ENCODE data around the gene CHAF1B. TPM values are rescaled to one million over a fixed set of nuclear protein-coding genes. Genes with fewer than 3 reads are reported as not detected.

Gene CHAF1B
- total RNA-seq, 1 donor from 2014 or later, result 1.1 TPM

- no peak overlapping the region for H3K4me3 ChIP-seq (ENCODE audit: low read depth, low read length)
- TF ChIP-seq, protein P1, sequence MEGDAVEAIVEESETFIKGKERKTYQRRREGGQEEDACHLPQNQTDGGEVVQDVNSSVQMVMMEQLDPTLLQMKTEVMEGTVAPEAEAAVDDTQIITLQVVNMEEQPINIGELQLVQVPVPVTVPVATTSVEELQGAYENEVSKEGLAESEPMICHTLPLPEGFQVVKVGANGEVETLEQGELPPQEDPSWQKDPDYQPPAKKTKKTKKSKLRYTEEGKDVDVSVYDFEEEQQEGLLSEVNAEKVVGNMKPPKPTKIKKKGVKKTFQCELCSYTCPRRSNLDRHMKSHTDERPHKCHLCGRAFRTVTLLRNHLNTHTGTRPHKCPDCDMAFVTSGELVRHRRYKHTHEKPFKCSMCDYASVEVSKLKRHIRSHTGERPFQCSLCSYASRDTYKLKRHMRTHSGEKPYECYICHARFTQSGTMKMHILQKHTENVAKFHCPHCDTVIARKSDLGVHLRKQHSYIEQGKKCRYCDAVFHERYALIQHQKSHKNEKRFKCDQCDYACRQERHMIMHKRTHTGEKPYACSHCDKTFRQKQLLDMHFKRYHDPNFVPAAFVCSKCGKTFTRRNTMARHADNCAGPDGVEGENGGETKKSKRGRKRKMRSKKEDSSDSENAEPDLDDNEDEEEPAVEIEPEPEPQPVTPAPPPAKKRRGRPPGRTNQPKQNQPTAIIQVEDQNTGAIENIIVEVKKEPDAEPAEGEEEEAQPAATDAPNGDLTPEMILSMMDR (IDR thresholded peaks at IDR 0.05; ENCODE audit: insufficient read depth, low read length, severe bottlenecking), result no peak
- DNase-seq (ENCODE audit: low read depth), result no peak
- no peak for FAIRE-seq
- no peaks in the 10 kb centered on the region for H3K36me3 ChIP-seq (ENCODE audit: control insufficient read depth, insufficient read depth, low read length)
- no peaks in the 10 kb centered on the region for H3K27me3 ChIP-seq (ENCODE audit: control insufficient read depth, insufficient read depth, low read length)
These were observed 80.3 kb downstream of the CHAF1B start for GRCh38 chr21:36465478-36465877.

DNA sequence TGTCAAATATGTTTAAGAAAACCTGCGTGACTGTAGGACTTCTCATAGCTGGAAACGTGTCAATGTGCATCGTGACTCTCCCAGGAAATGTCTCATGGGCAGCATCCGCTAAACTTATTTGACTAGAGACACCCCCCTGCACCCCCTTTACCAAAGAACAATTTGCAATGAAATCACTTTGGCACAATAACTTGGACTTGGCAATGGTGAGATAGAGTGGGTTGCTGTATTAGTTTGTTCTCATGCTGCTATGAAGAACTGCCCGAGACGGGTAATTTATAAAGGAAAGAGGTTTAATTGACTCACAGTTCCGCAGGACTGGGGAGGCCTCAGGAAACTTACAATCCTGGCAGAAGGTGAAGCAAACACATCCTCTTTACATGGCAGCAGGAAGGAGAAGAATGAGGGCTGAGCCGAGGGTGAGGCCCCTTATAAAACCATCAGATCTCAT is 80.9 kb downstream of the CHAF1B start:
- Histone ChIP-seq H3K4me3 (ENCODE audit: low read depth, low read length) (no peak overlapping the region), H3K27me3 (ENCODE audit: control insufficient read depth, insufficient read depth, low read length) (no peaks in the 10 kb centered on the region), H3K36me3 (ENCODE audit: control insufficient read depth, insufficient read depth, low read length) (no peaks in the 10 kb centered on the region)
- FAIRE-seq, result no peak
- DNase-seq (ENCODE audit: low read depth), result no peak
- TF ChIP-seq, protein P1 (IDR thresholded peaks at IDR 0.05; ENCODE audit: insufficient read depth, low read length, severe bottlenecking), result no peak

Other genes with a start within 250 kb of the CHAF1B start
- 3.4 and 5.8 TPM in 2 replicates for gene DOP1B, start 228.6 kb upstream of the CHAF1B start, total RNA-seq
- gene MORC3, start 65.2 kb upstream of the CHAF1B start, total RNA-seq, result 54.7 and 60.8 TPM in 2 replicates
- not detected in 2 replicates for gene CLDN14, start 94.7 kb downstream of the CHAF1B start, total RNA-seq